GM12892 (cell line): Measurements from ENCODE around the gene SLITRK1. TPM values are rescaled to one million over a fixed set of nuclear protein-coding genes. Genes with fewer than 3 reads are reported as not detected.

Experiments used
- DNase-seq: peaks from one replicate; pipeline ENCODE4 v3.0.0; 2011; ENCODE audit not compliant: insufficient read length
- FAIRE-seq: peaks from 2 replicates; lab custom pipeline; 2011; peaks lifted over from hg19 to GRCh38; lab: Jason Lieb, UNC
- POLR2A ChIP-seq: IDR thresholded peaks from 2 replicates; pipeline ENCODE4 v1.6.1; 2011; ENCODE audit warnings: low read depth, low read length, control low read depth
- POLR2AphosphoS5 ChIP-seq: IDR thresholded peaks from 2 replicates; pipeline ENCODE4 v1.6.1; 2011; ENCODE audit warnings: low read depth, low read length, control low read depth
- TAF1 ChIP-seq: IDR thresholded peaks from 2 replicates; pipeline ENCODE4 v1.6.1; 2011; ENCODE audit warnings: low read depth, mild to moderate bottlenecking, control low read depth, low read length, borderline replicate concordance
- polyA plus RNA-seq: library from polyadenylated mRNA; unstranded; fragments of >200 nt; gene quantifications from one replicate; pipeline ENCODE4 v1.2.1, GENCODE V29; 2012; ENCODE audit warnings: missing spikeins, inconsistent platforms; ENCODE audit not compliant: missing spikeins

The SLITRK1 gene, protein sequence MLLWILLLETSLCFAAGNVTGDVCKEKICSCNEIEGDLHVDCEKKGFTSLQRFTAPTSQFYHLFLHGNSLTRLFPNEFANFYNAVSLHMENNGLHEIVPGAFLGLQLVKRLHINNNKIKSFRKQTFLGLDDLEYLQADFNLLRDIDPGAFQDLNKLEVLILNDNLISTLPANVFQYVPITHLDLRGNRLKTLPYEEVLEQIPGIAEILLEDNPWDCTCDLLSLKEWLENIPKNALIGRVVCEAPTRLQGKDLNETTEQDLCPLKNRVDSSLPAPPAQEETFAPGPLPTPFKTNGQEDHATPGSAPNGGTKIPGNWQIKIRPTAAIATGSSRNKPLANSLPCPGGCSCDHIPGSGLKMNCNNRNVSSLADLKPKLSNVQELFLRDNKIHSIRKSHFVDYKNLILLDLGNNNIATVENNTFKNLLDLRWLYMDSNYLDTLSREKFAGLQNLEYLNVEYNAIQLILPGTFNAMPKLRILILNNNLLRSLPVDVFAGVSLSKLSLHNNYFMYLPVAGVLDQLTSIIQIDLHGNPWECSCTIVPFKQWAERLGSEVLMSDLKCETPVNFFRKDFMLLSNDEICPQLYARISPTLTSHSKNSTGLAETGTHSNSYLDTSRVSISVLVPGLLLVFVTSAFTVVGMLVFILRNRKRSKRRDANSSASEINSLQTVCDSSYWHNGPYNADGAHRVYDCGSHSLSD
- polyA plus RNA-seq = not detected

GRCh38 chr13:83881917-83882605 lies at the start of gene SLITRK1:
TSS of gene SLITRK1 (minus strand) at chr13:83882474. CDS start at chr13:83881507, 967 bp downstream.
- FAIRE-seq = no peak
- DNase-seq = no peak
- TF ChIP-seq POLR2A (no peak), POLR2AphosphoS5 (no peak), TAF1 (no peak)

- no peak for FAIRE-seq
- TF ChIP-seq POLR2A = no peak
- TF ChIP-seq TAF1 = no peak
- no peak for TF ChIP-seq POLR2AphosphoS5
- DNase-seq = no peak
Observed at GRCh38 chr13:83929157-83929556, 46.9 kb upstream of the SLITRK1 start.

- no peak for TF ChIP-seq POLR2AphosphoS5
- no peak for TF ChIP-seq TAF1
- no peak for TF ChIP-seq POLR2A
- DNase-seq = no peak
- FAIRE-seq = no peak
Observed at GRCh38 chr13:83919775-83920174, 37.5 kb upstream of the SLITRK1 start.

- FAIRE-seq (no peak), DNase-seq (no peak)
- no peak for TF ChIP-seq POLR2AphosphoS5
- TF ChIP-seq POLR2A = no peak
- TF ChIP-seq TAF1 = no peak
Observed at GRCh38 chr13:83914368-83914767, 32.1 kb upstream of the SLITRK1 start.

- DNase-seq = no peak
- TF ChIP-seq POLR2AphosphoS5 = no peak
- FAIRE-seq = no peak
Observed at GRCh38 chr13:83907196-83907989, 25.1 kb upstream of the SLITRK1 start.

DNA sequence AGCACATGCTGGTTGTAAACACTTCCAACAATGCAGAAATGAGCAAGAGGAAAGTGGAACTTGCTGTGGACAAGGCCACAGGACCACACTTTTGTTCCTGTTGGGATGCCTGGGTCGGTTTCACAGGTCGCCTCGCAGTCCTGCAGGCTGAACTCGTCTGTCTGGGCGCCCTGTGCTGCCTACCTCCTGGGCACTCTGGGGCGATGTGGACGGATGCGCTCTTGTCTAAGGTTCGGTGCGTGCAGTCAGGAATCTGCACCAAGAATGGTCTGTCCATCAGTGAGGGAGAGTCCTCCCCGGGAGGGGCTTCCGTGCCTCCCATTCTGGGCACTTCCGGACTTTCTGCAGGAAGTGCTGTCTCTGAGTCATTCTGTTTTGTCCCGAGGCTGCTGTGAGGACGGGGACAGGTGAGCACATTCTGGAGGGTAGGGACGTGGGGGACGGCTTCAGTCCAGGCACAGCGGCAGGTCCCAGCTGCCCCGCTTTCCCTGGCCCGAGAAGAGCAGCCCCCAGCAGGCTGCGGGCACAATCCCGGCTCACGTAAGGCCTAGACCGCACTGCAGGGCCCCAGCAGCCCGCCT lies 24.1 kb upstream of the SLITRK1 start:
- FAIRE-seq (no peak), DNase-seq (no peak)
- no peak for TF ChIP-seq POLR2A
- no peak for TF ChIP-seq POLR2AphosphoS5
- TF ChIP-seq TAF1 = no peak

DNA sequence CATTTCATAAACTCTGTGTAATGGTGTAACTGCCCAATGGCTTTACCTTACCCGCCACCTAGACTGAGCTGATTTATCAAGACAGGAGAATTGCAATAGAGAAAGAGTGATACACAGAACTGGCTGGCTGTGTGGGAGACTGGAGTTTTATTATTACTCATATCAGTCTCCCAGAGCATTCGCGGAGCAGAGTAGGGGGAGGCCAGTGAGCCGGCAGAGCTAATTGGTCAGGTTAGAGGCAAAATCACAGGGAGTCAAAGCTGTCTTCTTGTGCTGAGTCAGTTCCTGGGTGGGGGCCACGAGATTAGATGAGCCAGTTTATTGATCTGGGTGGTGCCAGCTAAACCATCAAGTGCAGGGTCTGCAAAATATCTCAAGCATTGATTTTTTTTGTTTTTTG lies 23.4 kb upstream of the SLITRK1 start:
- FAIRE-seq (no peak), DNase-seq (no peak)

DNA sequence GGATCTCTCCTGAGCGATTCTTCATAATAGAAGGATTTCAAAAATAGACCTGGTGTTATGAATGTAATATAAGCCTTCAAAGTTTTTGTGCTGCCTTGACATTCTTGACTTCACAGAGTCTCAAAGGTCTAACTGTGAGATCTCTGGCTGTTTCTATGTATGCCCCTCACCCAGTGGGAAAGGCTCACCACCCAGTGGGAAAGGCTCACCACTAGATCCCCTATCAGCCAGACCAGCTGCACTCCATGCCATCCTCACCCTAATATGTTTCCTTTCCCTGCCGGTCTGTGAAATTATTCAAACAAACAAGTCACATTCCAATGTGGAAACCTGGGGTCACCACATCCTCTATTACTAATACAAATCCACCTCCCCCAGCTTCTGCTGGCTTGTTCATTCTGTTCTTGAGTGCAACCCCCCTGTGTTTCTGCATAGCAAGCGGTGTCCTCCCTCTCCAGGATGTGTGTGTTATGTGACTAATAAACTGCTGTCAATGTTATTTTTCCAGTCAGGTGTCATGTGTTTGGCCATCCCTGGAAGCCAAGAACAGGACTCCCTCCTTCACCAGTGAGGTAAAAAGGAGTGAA lies 13.8 kb upstream of the SLITRK1 start:
- FAIRE-seq = no peak
- no peak for TF ChIP-seq POLR2A
- no peak for TF ChIP-seq TAF1
- no peak for TF ChIP-seq POLR2AphosphoS5
- DNase-seq = no peak

More for the DNA sequence above, 23.4 kb upstream of the SLITRK1 start:
- no peak for TF ChIP-seq TAF1
- TF ChIP-seq POLR2A = no peak
- no peak for TF ChIP-seq POLR2AphosphoS5

- DNase-seq (no peak), FAIRE-seq (no peak)
- no peak for TF ChIP-seq TAF1
- no peak for TF ChIP-seq POLR2A
- no peak for TF ChIP-seq POLR2AphosphoS5
Observed at GRCh38 chr13:83890358-83890757, 8.1 kb upstream of the SLITRK1 start.

GRCh38 chr13:83884141-83884540 lies 1.9 kb upstream of the SLITRK1 start:
- TF ChIP-seq TAF1 = no peak
- no peak for TF ChIP-seq POLR2A
- no peak for TF ChIP-seq POLR2AphosphoS5
- DNase-seq (no peak), FAIRE-seq (no peak)

- DNase-seq (no peak), FAIRE-seq (no peak)
- TF ChIP-seq POLR2AphosphoS5 (no peak), POLR2A (no peak), TAF1 (no peak)
Observed at GRCh38 chr13:83883061-83883523, 818 bp upstream of the SLITRK1 start.
